Kasumi-1 (cell line): Measurements from ENCODE around the gene STOML1.
"Not testable (repeated sequence)": the region's sequence is repeated elsewhere in the genome, so short reads cannot be mapped to it uniquely, and the experiment has no call there.

ENCODE experiments used
- DNase-seq, 2 experiments: peaks; one replicate each; lab custom pipeline; 2025; lab: John Stamatoyannopoulos, UW

The STOML1 gene

DNA sequence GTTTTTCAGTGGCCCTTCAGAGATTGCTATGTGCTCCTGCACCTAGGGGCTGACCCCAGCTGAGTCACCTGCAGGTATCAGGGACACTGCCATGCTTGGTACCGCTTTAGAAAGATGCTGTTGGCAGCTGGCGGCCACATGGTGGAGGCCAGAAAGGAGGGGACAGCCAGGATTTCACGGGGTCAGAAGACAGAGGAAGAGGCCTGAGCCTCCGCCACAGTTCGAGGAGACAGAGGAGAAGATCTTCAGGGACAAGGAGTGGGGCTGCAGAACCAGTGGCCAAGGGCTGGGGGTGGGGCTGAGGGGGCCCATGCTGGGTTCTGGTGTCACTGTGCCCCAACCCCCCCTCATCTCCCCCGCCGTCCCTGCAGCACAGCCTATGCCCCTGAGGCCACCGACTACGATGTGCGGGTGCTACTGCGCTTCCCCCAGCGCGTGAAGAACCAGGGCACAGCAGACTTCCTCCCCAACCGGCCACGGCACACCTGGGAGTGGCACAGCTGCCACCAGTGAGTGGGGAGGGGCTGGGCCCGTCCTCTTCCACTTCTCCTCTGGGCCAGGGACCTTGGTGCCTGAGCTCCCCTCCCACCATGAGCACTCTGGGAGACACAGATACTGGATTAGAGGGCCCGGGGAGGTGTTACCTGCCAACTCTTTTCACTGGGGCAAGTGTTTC, 45.9 kb downstream of the STOML1 start:
- DNase-seq, result no peak

- no peak for DNase-seq
Observed at GRCh38 chr15:73945130-73945508, 47.0 kb downstream of the STOML1 start.

DNA sequence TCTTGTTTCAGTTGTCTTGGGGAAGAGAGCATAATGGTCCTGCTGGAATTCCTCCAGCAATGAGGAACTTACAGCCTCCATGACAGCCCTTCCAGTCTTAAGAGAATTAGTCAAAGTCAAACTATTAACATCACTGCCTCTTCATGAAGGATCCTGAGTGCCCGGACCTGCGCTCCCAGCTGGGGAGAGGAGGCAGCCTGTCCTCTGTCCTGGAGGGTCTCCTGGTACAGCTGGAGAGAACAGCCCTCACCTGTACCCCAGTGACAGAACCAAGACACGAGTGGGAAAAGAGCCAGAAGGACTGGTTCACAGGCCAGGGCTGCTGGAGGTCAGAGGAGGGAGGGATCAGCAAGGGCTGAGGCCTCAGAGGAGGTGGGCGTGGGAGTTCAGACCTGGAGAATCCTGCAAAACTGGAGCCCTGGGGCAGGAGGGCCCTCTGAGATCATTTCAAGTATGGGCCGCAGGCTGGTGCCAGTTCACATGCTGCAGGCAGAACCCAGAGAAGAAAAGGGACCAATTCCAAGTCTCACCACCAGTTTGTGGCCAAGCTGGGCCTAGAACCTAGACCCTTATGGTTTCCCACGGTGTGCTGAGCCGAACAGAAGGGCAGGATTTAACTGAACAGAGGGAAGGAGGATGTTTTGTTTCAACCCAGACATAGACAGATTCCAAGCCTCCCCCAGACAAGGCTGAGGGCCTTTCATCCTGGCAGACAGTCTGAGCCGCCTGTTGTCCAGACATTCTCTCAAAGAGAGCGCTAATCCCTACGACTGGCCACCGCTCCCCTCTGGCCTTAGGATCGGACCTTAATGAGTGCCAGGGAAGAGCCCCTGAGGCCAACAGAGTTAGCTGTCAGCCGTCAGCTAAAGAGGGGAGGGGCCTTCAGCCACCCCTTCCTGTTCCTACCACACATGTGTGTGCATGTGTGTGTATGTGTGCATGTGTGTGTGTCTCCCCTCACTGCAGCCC, 47.6 kb downstream of the STOML1 start:
- DNase-seq, result no peak

GRCh38 chr15:73942751-73943270, 49.3 kb downstream of the STOML1 start:
- DNase-seq, result no peak

GRCh38 chr15:73941871-73942635, 50.0 kb downstream of the STOML1 start:
- no peak for DNase-seq

- no peak for DNase-seq
Observed at GRCh38 chr15:73941449-73941848, 50.6 kb downstream of the STOML1 start.

- DNase-seq, result no peak
Observed at GRCh38 chr15:73941044-73941443, 51.1 kb downstream of the STOML1 start.

- DNase-seq, result no peak
Observed at GRCh38 chr15:73940061-73940981, 51.8 kb downstream of the STOML1 start.

DNA sequence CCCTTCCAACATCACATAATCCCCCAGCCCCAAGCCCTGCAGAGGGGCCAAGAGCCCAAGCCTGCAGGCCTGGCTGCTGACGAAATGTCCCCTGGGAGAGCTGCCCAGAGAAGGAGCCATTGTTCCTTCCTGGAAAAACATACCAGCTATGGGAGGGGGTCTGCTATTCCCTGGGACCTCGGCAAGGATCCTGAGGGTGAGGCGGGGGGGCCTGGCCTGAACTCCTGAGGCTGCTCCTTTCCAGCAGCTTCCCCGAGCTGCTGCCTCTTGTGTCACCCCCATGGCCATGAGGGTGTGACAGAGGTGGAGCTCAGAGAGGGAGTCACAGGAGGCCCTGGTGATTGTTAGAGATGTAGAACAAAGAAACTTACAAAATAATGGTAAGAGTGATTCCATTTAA, 53.0 kb downstream of the STOML1 start:
- DNase-seq, result no peak

GRCh38 chr15:73938516-73938915, 53.6 kb downstream of the STOML1 start:
- DNase-seq, result not testable (repeated sequence)

DNA sequence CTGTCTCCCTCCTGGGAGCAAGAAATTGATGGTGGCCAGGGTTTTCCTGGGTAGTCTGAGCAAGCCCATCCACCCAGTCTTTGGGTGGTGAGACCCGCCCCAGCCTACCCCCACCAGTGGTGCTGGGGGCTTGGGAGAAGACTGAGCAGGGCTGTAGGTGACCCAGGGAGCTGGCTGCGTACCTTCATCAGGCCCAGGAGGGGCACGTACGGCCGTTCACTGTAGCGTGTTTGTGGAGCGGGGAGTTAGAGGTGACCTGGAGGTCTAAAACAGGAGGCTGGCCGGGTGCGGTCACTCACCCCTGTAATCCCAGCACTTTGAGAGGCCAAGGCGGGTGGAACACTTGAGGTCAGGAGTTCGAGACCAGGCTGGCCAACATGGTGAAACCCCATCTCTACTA, 54.4 kb downstream of the STOML1 start:
- no peak for DNase-seq

DNA sequence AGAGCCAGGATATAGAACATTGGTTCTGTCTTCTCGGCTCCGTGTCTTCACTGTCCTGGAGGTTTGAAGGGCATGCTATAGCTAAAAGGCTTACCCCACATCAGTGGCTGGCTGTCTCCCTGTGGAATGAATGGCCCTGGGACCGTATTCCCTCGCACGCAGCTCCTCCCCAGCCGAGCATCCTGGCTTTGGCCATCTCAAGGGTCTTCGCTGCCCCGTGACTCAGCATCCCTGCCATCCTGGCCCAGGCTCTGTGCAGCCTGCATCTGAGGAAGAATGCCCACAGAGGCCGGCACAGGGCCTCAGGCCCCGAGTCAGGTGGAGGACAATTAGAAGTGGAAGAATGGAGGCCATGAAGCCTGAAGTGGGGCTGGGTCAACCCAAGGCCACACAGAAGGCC, 54.8 kb downstream of the STOML1 start:
- DNase-seq, result no peak

DNA sequence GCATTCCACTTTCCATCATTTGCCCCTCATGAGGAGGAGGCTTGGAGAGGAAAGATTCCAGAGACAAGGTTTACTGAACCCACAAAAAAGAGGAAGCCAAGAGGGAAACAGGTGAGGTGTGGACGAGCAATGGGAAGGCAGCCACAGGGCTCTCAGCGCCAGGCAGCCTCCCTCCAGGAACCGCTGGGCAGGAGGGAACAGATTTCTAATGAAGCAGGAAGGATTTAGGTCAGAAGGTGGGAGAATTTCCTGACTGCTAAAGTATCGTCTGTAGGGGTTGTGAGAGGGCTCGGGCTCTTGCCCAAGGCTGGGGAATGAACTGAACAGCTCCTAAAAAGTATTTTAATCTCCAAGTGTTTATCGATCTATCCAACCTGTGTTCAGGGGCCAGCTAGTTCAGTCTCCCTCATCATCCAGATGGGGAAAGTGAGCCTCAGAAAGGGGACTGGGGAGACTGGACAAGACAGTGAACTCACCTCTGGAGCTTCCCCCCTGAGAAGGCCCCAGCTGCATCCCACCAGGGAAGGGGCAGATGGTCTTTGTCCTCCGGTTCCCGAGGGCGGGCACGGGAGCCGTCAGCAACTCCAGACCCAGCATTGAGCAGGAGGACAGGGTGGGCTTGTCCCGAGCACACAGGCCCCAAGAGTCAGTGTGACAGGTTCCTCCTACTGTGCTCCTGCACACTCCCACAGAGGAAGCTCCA, 55.4 kb downstream of the STOML1 start:
- no peak for DNase-seq

GRCh38 chr15:73936181-73936580, 55.9 kb downstream of the STOML1 start:
- DNase-seq, result no peak

GRCh38 chr15:73935547-73935946, 56.5 kb downstream of the STOML1 start:
- DNase-seq, result no peak

DNA sequence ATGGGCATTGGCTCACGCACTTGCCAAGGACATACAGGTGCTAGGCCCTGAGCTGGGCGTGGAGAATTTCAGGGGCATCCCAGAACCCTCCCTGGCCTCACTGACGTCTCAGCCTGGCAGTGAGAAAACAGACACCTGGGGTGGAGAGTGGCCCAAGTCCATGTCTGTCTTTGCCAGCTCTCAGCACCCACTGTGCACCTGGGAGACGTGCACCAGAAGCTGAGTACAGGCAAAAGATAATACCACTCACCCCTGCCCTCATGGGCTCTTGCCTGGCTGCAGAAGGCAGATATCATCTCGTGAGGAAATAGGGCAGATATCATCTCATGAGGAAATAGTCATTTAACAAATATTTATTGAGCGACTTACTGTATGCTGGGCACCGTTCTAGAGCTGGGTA, 57.8 kb downstream of the STOML1 start:
- no peak for DNase-seq

DNA sequence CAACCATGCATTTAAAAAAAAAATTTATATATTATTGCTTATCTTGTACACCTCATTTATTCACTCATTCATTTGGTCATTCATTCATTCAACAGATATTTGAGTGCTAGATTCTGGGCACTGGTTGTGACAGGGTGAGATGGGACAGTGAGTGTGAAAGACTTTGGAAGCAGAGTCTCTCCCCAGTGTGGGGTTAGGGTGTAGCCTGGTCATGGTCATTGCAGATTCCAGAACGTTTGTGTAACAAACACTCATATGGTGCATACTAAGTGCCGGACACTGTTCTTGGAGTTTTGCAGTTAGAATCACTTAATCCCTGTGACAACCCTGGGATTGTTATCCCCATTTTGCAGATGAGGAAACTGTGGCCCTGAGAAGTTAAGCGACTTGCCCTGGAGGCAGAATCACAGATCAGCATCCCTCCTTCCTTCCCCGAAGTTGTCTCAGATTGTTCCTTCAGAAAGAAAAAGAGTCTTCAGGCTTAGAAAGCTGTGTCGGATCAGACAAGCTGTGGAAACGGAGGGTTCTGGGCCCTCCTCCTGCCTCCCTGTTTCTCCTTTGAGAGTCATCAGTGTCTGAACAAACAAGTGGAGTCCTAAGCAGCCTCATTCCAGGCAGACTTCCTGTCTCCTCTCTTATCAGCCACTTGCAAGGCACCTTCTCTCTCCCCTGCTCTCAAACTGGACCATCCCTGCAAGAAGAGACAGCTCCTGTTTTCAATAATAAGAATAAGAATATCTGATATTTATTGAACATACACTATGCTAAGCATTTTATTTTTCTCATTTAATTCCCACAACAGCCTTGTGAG, 59.5 kb downstream of the STOML1 start:
- DNase-seq, result no peak

DNA sequence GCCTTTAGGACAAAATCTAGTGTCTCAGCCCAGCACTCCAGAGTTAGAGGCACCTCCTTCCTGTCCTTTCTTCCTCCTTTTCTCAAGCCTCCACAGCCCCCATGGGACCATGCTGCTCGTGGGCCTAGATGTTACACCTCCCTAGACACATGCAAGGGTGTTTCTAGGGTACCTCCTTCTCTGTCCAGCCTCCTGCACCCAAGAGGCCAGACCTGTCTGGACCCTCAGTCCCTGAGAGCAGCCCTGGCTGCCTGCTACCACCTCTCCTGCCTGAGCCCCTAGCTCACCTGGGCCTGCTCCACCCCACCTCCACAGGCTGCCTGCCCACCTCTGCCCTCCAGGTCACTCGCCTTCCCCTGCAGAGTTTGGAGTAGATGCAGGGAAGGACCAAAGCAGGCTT, 60.7 kb downstream of the STOML1 start:
- no peak for DNase-seq

DNA sequence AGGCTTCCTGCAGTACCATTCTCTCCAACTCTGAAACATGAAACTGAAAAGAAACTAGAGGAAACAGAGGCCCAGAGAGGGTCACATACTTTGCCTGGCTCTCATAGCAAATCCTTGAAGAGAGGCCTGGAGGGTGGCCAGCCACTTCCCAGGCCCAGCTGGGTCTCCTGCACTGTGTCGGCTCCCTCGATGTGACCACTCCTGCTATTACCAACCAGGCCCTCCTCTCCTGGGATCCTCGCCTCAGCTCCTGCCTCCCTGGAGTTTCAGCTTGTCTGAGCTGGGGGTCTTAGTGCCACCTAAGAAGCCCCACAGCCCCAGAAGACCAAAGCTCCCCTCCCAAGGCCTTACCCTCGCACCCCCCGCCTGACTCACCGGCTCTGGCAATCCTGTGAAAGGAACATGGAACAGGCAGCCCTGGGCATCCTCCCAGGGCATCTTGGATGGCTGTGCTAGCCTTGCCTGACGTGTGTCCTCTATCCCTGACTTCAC, 61.3 kb downstream of the STOML1 start:
- DNase-seq, result no peak

DNA sequence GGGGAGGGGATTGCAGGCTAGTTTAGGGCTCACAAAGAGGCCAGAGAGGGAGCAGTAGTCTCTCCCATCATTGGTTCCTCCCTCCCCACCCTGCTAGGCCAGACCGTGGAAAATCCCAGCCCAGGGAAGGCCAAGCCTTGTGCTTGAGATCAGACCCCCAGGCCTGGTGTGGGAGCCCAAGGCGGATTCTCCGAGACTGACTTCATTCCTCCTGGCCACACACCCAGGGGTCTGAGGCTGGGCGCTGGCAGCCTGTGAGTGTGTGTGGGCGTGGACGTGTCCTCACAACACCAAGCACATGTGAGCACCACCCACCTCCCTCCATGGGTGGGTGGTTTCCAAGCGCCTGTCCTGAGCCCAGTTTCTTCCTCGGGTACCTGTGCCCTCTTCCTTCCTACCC, 61.7 kb downstream of the STOML1 start:
- no peak for DNase-seq
